A673 (cell line): ENCODE results near the gene PARP3. TPM values are rescaled to one million over a fixed set of nuclear protein-coding genes. Genes with fewer than 3 reads are reported as not detected.
A peak's percentile ranks its signal among the peaks of the same experiment; 100 is the strongest.

Experiments used
- BruUV-seq: library from RNA; stranded (reverse); fragments of 400-500 nt; replicated peaks from 2 replicates; lab custom pipeline; 2021; lab: Mats Ljungman, UMichigan
- CTCF ChIA-PET: fragments of 300-600 bp; sonication (Branson Sonifier 250); formaldehyde crosslinking; loops from one replicate; lab custom pipeline; 2022; ENCODE audit warnings: antibody characterized with exemption; lab: Charles Lee
- POLR2A ChIA-PET: fragments of 300-600 bp; sonication (Branson Sonifier 250); formaldehyde crosslinking; loops from one replicate; lab custom pipeline; 2022; ENCODE audit warnings: antibody characterized with exemption; ENCODE audit not compliant: low non-redundant PET; lab: Charles Lee
- DNase-seq: peaks from one replicate; pipeline ENCODE4 v3.0.0-alpha.2; 2015; ENCODE audit warnings: low spot score
- H3K27ac ChIP-seq: fragments of 200-600 bp; sonication (generic); 2 replicates; pipeline ENCODE4 v1.5.1; 2016; ENCODE audit warnings: mixed run types, low read depth, mild to moderate bottlenecking, mixed read lengths, antibody characterized with exemption, low read length; ENCODE audit not compliant: poor library complexity, severe bottlenecking
- H3K27me3 ChIP-seq: fragments of 200-600 bp; sonication (generic); replicated peaks from 2 replicates; pipeline ENCODE4 v1.6.1; 2017; ENCODE audit warnings: mixed run types, low read depth, mild to moderate bottlenecking, mixed read lengths, antibody characterized with exemption, low read length; ENCODE audit not compliant: insufficient read depth, poor library complexity
- H3K36me3 ChIP-seq: fragments of 200-600 bp; sonication (generic); 2 replicates; pipeline ENCODE4 v1.6.1; 2016; ENCODE audit warnings: mixed run types, mild to moderate bottlenecking, mixed read lengths, antibody characterized with exemption, low read length; ENCODE audit not compliant: insufficient read depth, poor library complexity, severe bottlenecking
- H3K4me1 ChIP-seq: fragments of 200-600 bp; sonication (generic); 2 replicates; pipeline ENCODE4 v1.6.1; 2017; ENCODE audit warnings: mixed run types, mild to moderate bottlenecking, mixed read lengths, antibody characterized with exemption, low read length; ENCODE audit not compliant: insufficient read depth, poor library complexity, severe bottlenecking
- H3K4me3 ChIP-seq: fragments of 200-600 bp; sonication (generic); 2 replicates; pipeline ENCODE4 v1.5.1; 2016; ENCODE audit warnings: low read depth, mixed run types, mild to moderate bottlenecking, mixed read lengths, low read length; ENCODE audit not compliant: poor library complexity, severe bottlenecking
- H3K9me3 ChIP-seq: fragments of 200-600 bp; sonication (generic); 2 replicates; pipeline ENCODE4 v1.6.1; 2016; ENCODE audit warnings: mixed run types, low read depth, mild to moderate bottlenecking, mixed read lengths, antibody characterized with exemption, low read length; ENCODE audit not compliant: poor library complexity, severe bottlenecking
- EZH2 ChIP-seq: fragments of 200-600 bp; sonication (generic); IDR thresholded peaks from 2 replicates; pipeline ENCODE4 v1.6.1; 2017; ENCODE audit warnings: borderline replicate concordance, low read depth, mild to moderate bottlenecking, mixed read lengths, antibody characterized with exemption, low read length; ENCODE audit not compliant: poor library complexity, severe bottlenecking
- intact Hi-C: fragments of 100-400 bp; cut with micrococcal nuclease; formaldehyde crosslinking; loops from one replicate; pipeline ENCODE4 v1.10.0; 2022; ENCODE audit not compliant: unreplicated experiment
- total RNA-seq: library from RNA; stranded (reverse); gene quantifications from 2 replicates; pipeline ENCODE4 v1.2.3, GENCODE V29; 2021
- TF ChIP-seq, protein P1 (sequence below): fragments of 300-800, 200-600 bp; sonication (generic); conservative IDR thresholded peaks from 2 replicates; pipeline ENCODE4 v1.5.1; 2017; ENCODE audit warnings: low read depth, mild to moderate bottlenecking, antibody characterized with exemption, low read length, moderate library complexity, mixed read lengths

The PARP3 gene
- total RNA-seq, 1 experiment from 2014 or later = 3.4 TPM

GRCh38 chr3:51953445-51953844 is 11.3 kb downstream of the PARP3 start:
- intact Hi-C loops = no loop called here
- H3K4me1 ChIP-seq = no peaks in the 10 kb centered on the region
- BruUV-seq = no TSS peak
- H3K4me3 ChIP-seq = no peak overlapping the region
- ChIA-PET POLR2A (no interaction called here), CTCF (no interaction called here)
- peak; percentile 45 for DNase-seq
- no peaks in the 10 kb centered on the region for H3K36me3 ChIP-seq
- no peaks in the 10 kb centered on the region for H3K9me3 ChIP-seq
- TF ChIP-seq EZH2 = no peak
- TF ChIP-seq, protein P1, sequence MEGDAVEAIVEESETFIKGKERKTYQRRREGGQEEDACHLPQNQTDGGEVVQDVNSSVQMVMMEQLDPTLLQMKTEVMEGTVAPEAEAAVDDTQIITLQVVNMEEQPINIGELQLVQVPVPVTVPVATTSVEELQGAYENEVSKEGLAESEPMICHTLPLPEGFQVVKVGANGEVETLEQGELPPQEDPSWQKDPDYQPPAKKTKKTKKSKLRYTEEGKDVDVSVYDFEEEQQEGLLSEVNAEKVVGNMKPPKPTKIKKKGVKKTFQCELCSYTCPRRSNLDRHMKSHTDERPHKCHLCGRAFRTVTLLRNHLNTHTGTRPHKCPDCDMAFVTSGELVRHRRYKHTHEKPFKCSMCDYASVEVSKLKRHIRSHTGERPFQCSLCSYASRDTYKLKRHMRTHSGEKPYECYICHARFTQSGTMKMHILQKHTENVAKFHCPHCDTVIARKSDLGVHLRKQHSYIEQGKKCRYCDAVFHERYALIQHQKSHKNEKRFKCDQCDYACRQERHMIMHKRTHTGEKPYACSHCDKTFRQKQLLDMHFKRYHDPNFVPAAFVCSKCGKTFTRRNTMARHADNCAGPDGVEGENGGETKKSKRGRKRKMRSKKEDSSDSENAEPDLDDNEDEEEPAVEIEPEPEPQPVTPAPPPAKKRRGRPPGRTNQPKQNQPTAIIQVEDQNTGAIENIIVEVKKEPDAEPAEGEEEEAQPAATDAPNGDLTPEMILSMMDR = no peak
- H3K27ac ChIP-seq = no peak overlapping the region
- no peaks in the 10 kb centered on the region for H3K27me3 ChIP-seq

GRCh38 chr3:51954105-51954504 is 11.9 kb downstream of the PARP3 start:
- no peak overlapping the region for H3K27ac ChIP-seq
- intact Hi-C loops = no loop called here
- POLR2A ChIA-PET = no interaction called here

GRCh38 chr3:51954713-51955112 is 12.6 kb downstream of the PARP3 start:
- CTCF ChIA-PET = no interaction called here
- BruUV-seq = no TSS peak
- TF ChIP-seq, protein P1 = no peak
- no peak for TF ChIP-seq EZH2
- no peaks in the 10 kb centered on the region for H3K36me3 ChIP-seq
- intact Hi-C loops = no loop called here
- DNase-seq = no peak
- no peaks in the 10 kb centered on the region for H3K27me3 ChIP-seq
- POLR2A ChIA-PET = no interaction called here
- no peaks in the 10 kb centered on the region for H3K4me1 ChIP-seq
- no peaks in the 10 kb centered on the region for H3K9me3 ChIP-seq
- H3K4me3 ChIP-seq = no peak overlapping the region
- H3K27ac ChIP-seq = no peak overlapping the region

More at GRCh38 chr3:51954105-51954504, 11.9 kb downstream of the PARP3 start:
- Histone ChIP-seq H3K27me3 (no peaks in the 10 kb centered on the region), H3K9me3 (no peaks in the 10 kb centered on the region), H3K4me3 (no peak overlapping the region), H3K4me1 (no peaks in the 10 kb centered on the region), H3K36me3 (no peaks in the 10 kb centered on the region)
- CTCF ChIA-PET = no interaction called here
- no peak for DNase-seq
- no peak for TF ChIP-seq EZH2
- TF ChIP-seq, protein P1 = no peak
- no TSS peak for BruUV-seq
